OCI-LY7 (cell line): ENCODE results near the gene NCAPD2. TPM values are rescaled to one million over a fixed set of nuclear protein-coding genes. Genes with fewer than 3 reads are reported as not detected.

ENCODE experiments used
- BruUV-seq: library from RNA; stranded (reverse); fragments of 400-500 nt; replicated peaks from 2 replicates; lab custom pipeline; 2021; lab: Mats Ljungman, UMichigan
- CTCF ChIA-PET: fragments of 300-600 bp; sonication (Branson Sonifier 250); formaldehyde crosslinking; loops from one replicate; lab custom pipeline; 2022; ENCODE audit warnings: antibody characterized with exemption; ENCODE audit not compliant: unreplicated experiment; lab: Charles Lee
- POLR2A ChIA-PET: fragments of 300-600 bp; sonication (Branson Sonifier 250); formaldehyde crosslinking; loops from one replicate; lab custom pipeline; 2022; ENCODE audit warnings: antibody characterized with exemption; lab: Charles Lee
- DNase-seq: peaks from one replicate; pipeline ENCODE4 v3.0.0-alpha.2; 2015; ENCODE audit warnings: low spot score
- H2AFZ ChIP-seq: fragments of 200-600 bp; sonication (generic), shearing (Covaris generic); 2 replicates; pipeline ENCODE4 v1.6.1; 2014; ENCODE audit warnings: mild to moderate bottlenecking, antibody characterized with exemption, low read length, moderate library complexity
- H3K27ac ChIP-seq: fragments of 200-600 bp; sonication (generic); 2 replicates; pipeline ENCODE4 v1.5.1; 2014; ENCODE audit warnings: mixed run types, low read depth, mild to moderate bottlenecking, moderate library complexity, low read length, inconsistent platforms; ENCODE audit not compliant: poor library complexity, severe bottlenecking
- H3K36me3 ChIP-seq: fragments of 200-600 bp; sonication (generic); 2 replicates; pipeline ENCODE4 v1.6.1; 2014; ENCODE audit warnings: mild to moderate bottlenecking, antibody characterized with exemption, low read length, moderate library complexity, mixed read lengths; ENCODE audit not compliant: insufficient read depth
- H3K4me1 ChIP-seq: fragments of 200-600 bp; sonication (generic); 2 replicates; pipeline ENCODE4 v1.5.1; 2014; ENCODE audit warnings: mild to moderate bottlenecking, low read length; ENCODE audit not compliant: insufficient read depth, poor library complexity, severe bottlenecking
- H3K4me2 ChIP-seq: fragments of 200-600 bp; sonication (generic); 2 replicates; pipeline ENCODE4 v1.6.1; 2014; ENCODE audit warnings: mild to moderate bottlenecking, low read length
- H3K4me3 ChIP-seq: fragments of 200-600 bp; sonication (generic); 2 replicates; pipeline ENCODE4 v1.5.1; 2014; ENCODE audit warnings: mild to moderate bottlenecking, low read depth, low read length; ENCODE audit not compliant: poor library complexity, severe bottlenecking
- H3K79me2 ChIP-seq: fragments of 200-600 bp; sonication (generic); 2 replicates; pipeline ENCODE4 v1.6.1; 2016; ENCODE audit warnings: low read depth, mild to moderate bottlenecking, low read length, moderate library complexity, mixed read lengths; ENCODE audit not compliant: insufficient read depth
- H3K9me2 ChIP-seq: fragments of 200-600 bp; sonication (generic); 2 replicates; pipeline ENCODE4 v1.6.1; 2016; ENCODE audit warnings: mild to moderate bottlenecking, low read length, mixed read lengths; ENCODE audit not compliant: insufficient read depth
- H3K9me3 ChIP-seq: fragments of 200-600 bp; sonication (generic); 2 replicates; pipeline ENCODE4 v1.6.1; 2014; ENCODE audit warnings: mild to moderate bottlenecking, mixed run types, low read length, mixed read lengths
- H4K20me1 ChIP-seq: fragments of 200-600 bp; sonication (generic); 2 replicates; pipeline ENCODE4 v1.6.1; 2014; ENCODE audit warnings: mild to moderate bottlenecking, antibody characterized with exemption, low read length, moderate library complexity, mixed read lengths; ENCODE audit not compliant: insufficient read depth
- CTCF ChIP-seq: fragments of 200-600 bp; sonication (generic); conservative IDR thresholded peaks from 2 replicates; pipeline ENCODE4 v1.5.1; 2014; ENCODE audit warnings: mild to moderate bottlenecking, antibody characterized with exemption, low read length, moderate library complexity, mixed read lengths
- EZH2phosphoT487 ChIP-seq: fragments of 200-600 bp; sonication (generic); IDR thresholded peaks from 2 replicates; pipeline ENCODE4 v1.6.1; 2018; ENCODE audit warnings: low read depth, borderline replicate concordance, mild to moderate bottlenecking, mixed run types, antibody characterized with exemption, low read length, moderate library complexity, mixed read lengths
- intact Hi-C: fragments of 100-400 bp; cut with micrococcal nuclease; formaldehyde crosslinking; loops from one replicate; pipeline ENCODE4 v1.10.0; 2022; ENCODE audit not compliant: unreplicated experiment
- total RNA-seq, 2 experiments: library from RNA; depleted of rRNA in 1 of 2; stranded (reverse); fragments of >200 nt in 1 of 2; shearing (Covaris generic) in 1 of 2; gene quantifications; 2 replicates each; pipeline ENCODE4 v1.2.3, GENCODE V29; 2014 to 2022

The NCAPD2 gene
- total RNA-seq, 2 experiments from 2014 or later = 157 to 225 TPM

DNA sequence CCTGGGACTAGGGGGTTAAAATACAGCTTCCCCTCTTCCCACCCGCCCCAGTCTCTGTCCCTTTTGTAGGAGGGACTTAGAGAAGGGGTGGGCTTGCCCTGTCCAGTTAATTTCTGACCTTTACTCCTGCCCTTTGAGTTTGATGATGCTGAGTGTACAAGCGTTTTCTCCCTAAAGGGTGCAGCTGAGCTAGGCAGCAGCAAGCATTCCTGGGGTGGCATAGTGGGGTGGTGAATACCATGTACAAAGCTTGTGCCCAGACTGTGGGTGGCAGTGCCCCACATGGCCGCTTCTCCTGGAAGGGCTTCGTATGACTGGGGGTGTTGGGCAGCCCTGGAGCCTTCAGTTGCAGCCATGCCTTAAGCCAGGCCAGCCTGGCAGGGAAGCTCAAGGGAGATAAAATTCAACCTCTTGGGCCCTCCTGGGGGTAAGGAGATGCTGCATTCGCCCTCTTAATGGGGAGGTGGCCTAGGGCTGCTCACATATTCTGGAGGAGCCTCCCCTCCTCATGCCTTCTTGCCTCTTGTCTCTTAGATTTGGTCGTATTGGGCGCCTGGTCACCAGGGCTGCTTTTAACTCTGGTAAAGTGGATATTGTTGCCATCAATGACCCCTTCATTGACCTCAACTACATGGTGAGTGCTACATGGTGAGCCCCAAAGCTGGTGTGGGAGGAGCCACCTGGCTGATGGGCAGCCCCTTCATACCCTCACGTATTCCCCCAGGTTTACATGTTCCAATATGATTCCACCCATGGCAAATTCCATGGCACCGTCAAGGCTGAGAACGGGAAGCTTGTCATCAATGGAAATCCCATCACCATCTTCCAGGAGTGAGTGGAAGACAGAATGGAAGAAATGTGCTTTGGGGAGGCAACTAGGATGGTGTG lies 42.3 kb downstream of the NCAPD2 start:
- POLR2A ChIA-PET = interaction anchor here (0.7 to 2.9 kb wide), 10 partner anchors 15 to 330 kb away, joined by 3 to 14 read pairs (median 4); partner anchors contain the start of genes NOP2 and TAPBPL
- peak overlapping the region; percentile 95 for H3K27ac ChIP-seq
- peak overlapping the region; percentile 93 for H3K4me2 ChIP-seq
- TF ChIP-seq CTCF (no peak), EZH2phosphoT487 (no peak)
- H2AFZ ChIP-seq = no peak overlapping the region
- CTCF ChIA-PET = no interaction called here
- peaks cover 11% of the 10 kb centered on the region; the same call in 1 of the 2 replicates for H4K20me1 ChIP-seq
- no TSS peak for BruUV-seq
- intact Hi-C loops = loop anchor here (2.0 kb wide), 1 partner anchor 65 kb away; the partner anchor contains the start of gene VAMP1
- peak overlapping the region; percentile 93 for H3K4me3 ChIP-seq
- no peaks in the 10 kb centered on the region for H3K9me3 ChIP-seq
- peaks cover 43% of the 10 kb centered on the region for H3K79me2 ChIP-seq
- H3K36me3 ChIP-seq = peaks cover 72% of the 10 kb centered on the region
- peaks cover 68% of the 10 kb centered on the region for H3K4me1 ChIP-seq
- H3K9me2 ChIP-seq = no peaks in the 10 kb centered on the region
- peak; percentile 17 for DNase-seq

DNA sequence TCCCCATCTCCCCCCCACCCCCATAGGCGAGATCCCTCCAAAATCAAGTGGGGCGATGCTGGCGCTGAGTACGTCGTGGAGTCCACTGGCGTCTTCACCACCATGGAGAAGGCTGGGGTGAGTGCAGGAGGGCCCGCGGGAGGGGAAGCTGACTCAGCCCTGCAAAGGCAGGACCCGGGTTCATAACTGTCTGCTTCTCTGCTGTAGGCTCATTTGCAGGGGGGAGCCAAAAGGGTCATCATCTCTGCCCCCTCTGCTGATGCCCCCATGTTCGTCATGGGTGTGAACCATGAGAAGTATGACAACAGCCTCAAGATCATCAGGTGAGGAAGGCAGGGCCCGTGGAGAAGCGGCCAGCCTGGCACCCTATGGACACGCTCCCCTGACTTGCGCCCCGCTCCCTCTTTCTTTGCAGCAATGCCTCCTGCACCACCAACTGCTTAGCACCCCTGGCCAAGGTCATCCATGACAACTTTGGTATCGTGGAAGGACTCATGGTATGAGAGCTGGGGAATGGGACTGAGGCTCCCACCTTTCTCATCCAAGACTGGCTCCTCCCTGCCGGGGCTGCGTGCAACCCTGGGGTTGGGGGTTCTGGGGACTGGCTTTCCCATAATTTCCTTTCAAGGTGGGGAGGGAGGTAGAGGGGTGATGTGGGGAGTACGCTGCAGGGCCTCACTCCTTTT lies 43.1 kb downstream of the NCAPD2 start:
- CTCF ChIA-PET = interaction anchor here (0.6 to 1.6 kb wide), 3 partner anchors 42 to 114 kb away, joined by 3 to 4 read pairs (median 3); no protein-coding TSS in a partner anchor
- BruUV-seq = no TSS peak
- TF ChIP-seq EZH2phosphoT487 = no peak
- TF ChIP-seq CTCF = no peak
- Histone ChIP-seq H3K4me3 (peak overlapping the region; percentile 93), H3K9me3 (no peaks in the 10 kb centered on the region), H2AFZ (no peak overlapping the region), H3K79me2 (peaks cover 38% of the 10 kb centered on the region), H4K20me1 (peaks cover 11% of the 10 kb centered on the region; the same call in 1 of the 2 replicates), H3K4me2 (peak overlapping the region; percentile 93), H3K9me2 (no peaks in the 10 kb centered on the region), H3K4me1 (peaks cover 65% of the 10 kb centered on the region), H3K27ac (peak overlapping the region; percentile 95), H3K36me3 (peaks cover 73% of the 10 kb centered on the region)
- POLR2A ChIA-PET = interaction anchor here (0.7 to 1.0 kb wide), 5 partner anchors 16 to 94 kb away, joined by 3 to 5 read pairs (median 4); no protein-coding TSS in a partner anchor
- intact Hi-C loops = no loop called here
- DNase-seq = peak; percentile 21
